T follicular helper cell (primary cell): ENCODE data around the gene NKIRAS2.

Experiments
- DNase-seq: peaks from one replicate; pipeline ENCODE4 v3.0.0-alpha.2; 2020; ENCODE audit warnings: low read depth

The NKIRAS2 gene

GRCh38 chr17:42026857-42027589 is 7.1 kb downstream of the NKIRAS2 start:
- no peak for DNase-seq

- no peak for DNase-seq
These were observed 7.7 kb downstream of the NKIRAS2 start for GRCh38 chr17:42027590-42027889.

DNA sequence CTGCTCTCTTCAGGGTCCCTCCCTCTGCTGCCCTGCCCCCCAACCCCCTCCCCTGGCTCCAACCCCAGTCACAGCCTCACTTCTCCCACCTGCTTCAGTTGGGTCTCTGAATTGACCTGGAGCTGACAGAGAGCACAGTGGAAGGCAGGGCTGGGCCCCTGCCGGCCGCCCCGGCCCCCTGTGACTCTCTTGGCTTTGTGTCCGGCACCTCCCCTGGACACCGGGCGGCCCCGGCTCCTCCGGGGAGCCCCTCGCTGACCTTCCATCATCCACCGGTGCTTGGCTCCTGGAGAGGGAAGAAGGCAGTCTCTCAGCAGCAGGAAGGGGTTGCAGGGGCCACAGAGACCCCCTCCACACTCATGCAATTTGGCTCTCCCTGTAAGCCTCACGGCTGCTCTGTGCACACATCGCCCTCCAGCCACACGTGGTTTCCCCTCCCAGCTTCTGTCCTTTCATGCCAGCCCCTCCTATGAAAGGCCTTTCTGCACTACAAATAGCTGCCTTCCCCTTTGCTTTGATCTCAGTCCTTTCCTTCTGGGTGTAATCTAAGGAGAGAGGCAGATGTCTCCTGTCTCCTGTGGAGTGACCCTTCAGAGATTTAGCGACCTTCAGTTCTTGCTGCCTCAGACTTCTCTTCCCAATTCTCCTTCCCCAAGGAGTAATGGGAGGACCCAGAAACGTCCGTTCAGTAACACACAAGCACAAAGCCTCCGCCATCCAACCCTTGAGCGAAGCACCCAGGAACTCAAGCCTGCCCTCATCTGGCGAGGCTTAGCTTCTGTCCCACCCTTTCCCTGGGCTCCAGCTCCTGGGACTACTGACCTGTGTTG is 8.3 kb downstream of the NKIRAS2 start:
- no peak for DNase-seq

DNA sequence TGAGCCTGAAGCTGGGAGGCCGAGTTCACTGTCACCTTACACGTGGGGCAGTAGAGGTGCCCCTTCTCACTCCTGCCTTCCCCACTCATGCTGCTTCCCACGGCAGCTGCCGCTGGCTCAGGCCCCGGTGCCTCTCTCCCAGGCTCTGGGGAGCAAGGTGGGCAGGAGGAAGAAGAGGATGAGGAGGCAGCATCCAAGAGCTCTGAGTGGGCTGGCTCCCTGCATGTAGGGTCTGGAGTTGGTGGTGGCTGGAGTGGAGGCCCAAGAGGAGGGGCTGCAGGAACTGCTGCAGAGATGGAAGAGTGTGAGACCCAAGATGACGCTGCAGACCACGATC is 8.9 kb downstream of the NKIRAS2 start:
- no peak for DNase-seq

DNA sequence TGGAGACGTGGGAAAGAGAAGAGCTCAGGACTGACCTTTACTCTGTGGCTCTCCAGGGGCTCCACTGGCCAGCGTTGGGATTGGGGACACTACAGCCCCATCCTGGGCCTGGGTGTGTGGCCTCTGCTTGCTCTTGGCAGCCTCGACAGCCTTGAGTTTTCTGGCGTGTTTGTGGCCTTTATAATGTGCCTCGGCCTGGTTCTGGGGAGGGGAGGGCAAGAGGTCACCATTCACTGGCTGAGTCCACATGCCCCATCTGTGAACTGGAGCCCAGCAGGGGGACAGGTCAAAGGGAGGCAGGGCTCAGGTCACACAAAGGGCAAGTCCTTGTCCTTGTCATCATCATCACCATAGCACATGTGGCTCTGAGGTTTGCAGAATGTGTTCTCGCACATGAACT is 11.7 kb downstream of the NKIRAS2 start:
- DNase-seq = no peak

GRCh38 chr17:42034059-42034458 is 14.2 kb downstream of the NKIRAS2 start:
- DNase-seq = no peak

- DNase-seq = no peak
These were observed 18.5 kb downstream of the NKIRAS2 start for GRCh38 chr17:42038221-42038973.

DNA sequence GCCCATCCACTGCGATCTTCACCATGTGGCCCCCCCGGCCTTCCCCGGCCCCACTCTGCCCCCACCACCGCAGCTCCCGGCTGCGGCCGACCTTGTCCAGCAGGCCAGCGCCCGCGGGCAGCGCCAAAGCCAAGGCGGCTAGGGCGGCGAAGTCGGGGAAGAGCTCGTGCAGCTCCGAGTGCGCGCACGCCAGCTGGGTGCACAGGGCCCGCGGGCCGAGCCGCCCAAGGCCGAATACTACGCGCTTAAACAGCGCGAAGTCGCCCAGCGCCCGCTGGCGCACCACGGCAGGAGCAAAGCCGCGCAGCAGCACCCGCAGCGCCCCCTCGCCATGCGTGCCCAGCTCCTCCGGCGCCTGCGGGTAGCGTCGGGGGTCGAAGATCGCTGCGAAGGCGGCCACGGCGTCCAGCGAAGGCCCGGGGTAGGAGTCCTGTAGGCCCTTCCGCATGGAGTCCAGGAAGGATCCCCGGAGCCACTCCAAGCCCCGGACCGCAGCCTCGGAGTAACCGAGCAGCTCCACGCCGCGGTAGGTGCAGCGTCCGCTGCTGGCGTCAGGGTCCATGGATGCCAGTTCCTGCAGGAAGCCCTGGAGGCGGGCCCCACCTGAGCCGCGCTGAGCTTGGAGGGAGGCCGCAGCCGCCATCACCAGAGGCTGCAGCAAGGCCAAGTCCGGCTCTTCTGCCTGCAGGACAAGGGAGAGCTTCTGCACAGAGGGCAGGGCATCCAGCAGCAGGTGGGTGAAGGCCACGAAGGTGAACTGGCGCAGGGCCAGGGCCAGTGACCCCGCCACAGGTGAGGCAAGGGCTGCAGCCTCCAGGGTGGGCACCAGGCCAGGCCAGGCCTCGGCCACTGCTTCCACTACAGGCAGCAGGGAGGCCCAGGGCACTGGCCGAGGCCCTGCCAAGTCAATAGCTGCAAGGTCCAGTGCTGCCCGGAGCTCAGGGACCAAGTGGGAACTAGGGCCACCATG is 20.2 kb downstream of the NKIRAS2 start:
- no peak for DNase-seq

DNA sequence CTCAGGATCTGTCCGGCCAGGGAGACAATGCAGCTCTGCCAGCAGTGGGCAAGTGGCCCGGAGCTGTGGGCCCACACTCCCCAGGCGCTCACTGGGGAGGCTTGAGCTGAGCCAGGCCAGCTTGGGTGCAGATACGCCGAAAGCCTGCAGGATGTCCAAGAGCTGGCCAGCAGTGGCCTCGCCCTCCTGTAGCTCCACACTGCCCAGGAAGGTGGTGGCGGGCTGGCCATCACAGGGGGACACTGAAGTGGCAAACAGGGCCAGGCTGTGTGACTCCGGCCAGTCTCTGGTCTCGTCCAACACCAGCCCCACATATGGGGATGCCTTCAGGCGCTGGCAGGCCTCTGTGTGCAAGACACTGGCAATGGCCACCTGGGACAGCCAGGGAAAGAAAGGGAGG is 20.9 kb downstream of the NKIRAS2 start:
- DNase-seq = no peak

- no peak for DNase-seq
These were observed 21.7 kb downstream of the NKIRAS2 start for GRCh38 chr17:42041619-42042018.

DNA sequence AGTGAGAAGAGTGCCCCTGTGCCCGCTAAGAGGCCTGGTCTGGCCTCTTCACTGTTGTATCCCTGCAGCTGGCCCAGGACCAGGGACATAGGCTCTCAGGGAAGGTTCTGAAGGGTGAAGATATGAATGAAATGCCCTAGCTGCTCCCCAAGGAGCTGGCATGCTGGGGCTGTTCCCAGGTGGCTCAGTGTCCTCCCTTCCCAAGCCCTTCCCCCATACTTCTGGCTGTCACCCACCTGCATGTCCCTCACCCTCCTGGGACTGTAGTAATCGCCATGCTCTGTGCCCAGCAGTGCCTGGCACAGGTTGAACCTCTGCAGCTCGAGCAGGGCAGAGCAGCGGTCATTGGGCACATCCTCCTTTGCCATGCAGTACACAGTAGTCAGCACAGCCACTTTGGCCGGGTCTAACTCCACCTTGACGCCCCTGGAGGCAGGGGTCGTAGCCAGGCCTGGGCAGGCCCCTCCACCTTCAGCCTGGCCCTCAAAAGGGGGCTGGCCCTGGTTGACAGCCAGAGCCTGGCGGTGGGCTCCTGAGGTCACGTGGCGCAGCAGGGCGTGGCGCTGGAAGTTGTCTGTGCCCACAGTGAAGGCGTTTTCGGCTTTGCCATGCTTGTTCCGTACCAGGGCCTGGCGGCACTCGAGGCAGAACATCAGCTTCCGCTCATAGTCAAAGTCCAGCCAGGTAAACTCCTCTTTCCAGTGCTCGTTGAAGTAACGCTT is 22.9 kb downstream of the NKIRAS2 start:
- no peak for DNase-seq

DNA sequence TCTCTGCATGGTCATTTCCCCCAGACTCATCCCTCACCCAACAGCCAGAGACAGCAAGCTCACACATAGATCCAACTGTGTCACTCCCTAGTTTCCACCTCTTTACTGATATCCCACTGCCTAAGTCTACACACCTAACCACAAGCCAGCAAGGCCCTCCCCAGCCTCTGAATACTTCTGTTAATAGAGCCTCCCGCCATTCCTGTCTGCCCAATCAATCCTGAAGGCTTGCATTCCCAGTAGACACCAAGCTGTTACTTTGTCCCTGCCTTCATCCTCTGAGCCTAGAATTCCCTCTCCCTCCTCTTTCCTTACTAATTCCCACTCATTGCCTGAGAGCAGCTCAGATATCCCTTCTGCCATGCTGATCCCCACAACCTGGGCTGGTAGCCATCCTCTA is 25.8 kb downstream of the NKIRAS2 start:
- DNase-seq = no peak

DNA sequence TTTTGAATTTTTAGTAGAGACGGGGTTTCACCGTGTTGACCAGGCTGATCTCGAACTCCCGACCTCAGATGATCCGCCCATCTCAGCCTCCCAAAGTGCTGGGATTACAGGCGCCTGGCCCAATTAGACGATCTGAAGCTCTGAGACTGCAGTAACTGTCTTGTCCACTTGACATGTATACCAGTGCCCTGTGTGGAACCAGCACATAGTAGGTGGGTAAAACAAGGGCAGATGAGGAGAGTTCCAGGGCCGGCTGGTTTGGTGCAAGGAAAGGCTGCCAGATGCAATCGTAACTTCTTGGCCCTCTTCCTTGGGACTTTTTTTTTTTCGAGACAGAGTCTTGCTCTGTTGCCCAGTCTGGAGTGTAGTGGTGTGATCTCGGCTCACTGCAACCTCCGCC is 27.5 kb downstream of the NKIRAS2 start:
- no peak for DNase-seq

- DNase-seq = no peak
These were observed 30.0 kb downstream of the NKIRAS2 start for GRCh38 chr17:42049834-42050392.

- DNase-seq = peak; percentile 25
These were observed 30.6 kb downstream of the NKIRAS2 start, which contains the start of gene C17orf113 for GRCh38 chr17:42050393-42051012. TSS of gene C17orf113 (minus strand) at chr17:42050601. CDS start at chr17:42043376, 7,225 bp downstream.

- DNase-seq = no peak
These were observed 31.1 kb downstream of the NKIRAS2 start for GRCh38 chr17:42051013-42051400.

- DNase-seq = no peak
These were observed 31.8 kb downstream of the NKIRAS2 start for GRCh38 chr17:42051645-42052044.

GRCh38 chr17:42052346-42052877 is 32.5 kb downstream of the NKIRAS2 start:
- no peak for DNase-seq

- DNase-seq = no peak
These were observed 34.0 kb downstream of the NKIRAS2 start for GRCh38 chr17:42053731-42054500.
